ENCODE results near the gene TMEM212. TPM values are rescaled to one million over a fixed set of nuclear protein-coding genes. Genes with fewer than 3 reads are reported as not detected.

TMEM212 gene
- total RNA-seq: not detected
- long read RNA-seq: 0 reads

DNA sequence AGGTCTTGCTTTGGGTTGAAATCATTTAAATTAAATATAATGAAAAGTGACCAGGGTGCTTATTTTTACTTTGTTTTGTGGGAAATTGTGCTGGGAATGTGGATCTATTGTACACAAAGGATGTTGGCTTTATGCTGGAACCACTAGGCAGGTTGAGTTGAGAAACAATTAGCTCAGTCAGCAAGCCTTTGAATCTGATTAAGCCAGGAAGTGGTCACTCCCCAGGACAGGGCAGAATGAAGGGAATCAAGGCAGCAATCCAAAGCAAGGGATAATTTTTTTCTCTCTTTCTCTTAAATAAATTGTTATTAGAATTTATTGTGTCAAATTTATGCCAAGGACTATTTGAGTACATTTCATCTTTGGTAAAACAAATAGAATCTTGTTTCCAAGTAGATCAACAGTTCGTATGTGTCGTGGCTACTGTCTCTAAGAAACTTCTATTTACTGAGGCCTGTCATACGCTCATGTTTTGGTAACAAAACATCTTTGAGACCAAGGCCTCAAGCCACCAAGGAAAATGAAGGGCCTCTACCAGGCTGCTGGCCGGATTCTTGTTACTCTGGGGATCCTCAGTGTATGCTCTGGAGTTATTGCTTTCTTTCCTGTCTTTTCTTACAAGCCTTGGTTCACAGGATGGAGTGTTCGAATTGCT, at the start of gene TMEM212:
Gene TMEM212, plus strand, starts transcription at position 486 of the 655 bp plus-strand sequence. Its CDS starts 35 bp downstream, at position 521.
- no peak for DNase-seq (ENCODE audit: low spot score)
- intact Hi-C loops (cut with DNase I): no loop called here

DNA sequence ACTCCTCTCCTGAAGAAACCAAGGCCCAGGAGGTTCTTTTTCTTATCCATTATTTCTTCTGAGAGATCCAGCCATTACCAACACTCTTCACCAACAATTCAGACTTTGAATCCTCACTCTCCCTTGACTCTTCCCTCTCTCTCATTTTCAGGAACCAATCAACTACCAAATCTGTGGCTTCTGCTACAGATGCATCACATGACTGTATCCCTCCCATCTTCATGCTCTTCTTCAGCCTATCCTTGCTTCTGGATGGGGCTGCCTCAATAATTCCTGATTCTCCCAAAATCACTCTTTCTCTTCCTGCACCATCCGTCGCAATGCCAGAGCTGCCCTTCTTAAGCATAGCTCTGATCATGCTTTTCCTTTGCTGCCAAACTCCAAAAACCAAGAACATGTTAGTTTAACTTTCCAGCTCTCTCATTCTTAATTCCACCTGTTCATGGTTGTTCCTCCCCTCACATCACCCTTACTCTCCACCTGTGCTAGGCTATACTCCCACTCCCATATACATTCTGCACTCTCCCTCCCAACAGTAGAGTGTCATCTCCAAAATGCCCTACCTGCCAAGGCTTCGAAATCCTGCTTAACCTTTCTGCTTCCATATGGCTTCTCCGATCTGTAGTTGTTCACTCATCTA, 46.4 kb upstream of the TMEM212 start:
- intact Hi-C loops (cut with DNase I): no loop called here

DNA sequence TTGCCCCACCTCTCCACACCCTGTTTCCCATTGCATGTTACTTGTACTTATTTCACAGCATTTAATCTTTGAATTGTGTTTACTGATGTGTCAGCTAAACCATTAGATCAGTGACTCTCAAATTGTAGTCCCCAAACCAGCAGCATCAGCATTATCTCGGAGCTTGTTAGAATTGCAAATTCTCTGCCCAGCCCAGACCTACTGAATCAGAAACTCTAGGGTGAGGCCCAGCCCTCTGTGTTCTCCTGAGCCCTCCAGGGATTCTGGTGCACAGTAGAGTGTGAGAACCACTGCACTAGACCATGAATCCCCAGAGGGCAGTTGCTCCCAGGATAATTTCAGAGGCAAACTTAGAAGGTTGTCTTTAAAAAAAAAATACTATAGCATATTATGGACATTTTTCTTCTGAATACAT, 45.9 kb upstream of the TMEM212 start:
- DNase-seq (ENCODE audit: low spot score): no peak
- intact Hi-C loops (cut with DNase I): no loop called here

More for the DNA sequence above, 46.4 kb upstream of the TMEM212 start:
- DNase-seq (ENCODE audit: low spot score): no peak

DNA sequence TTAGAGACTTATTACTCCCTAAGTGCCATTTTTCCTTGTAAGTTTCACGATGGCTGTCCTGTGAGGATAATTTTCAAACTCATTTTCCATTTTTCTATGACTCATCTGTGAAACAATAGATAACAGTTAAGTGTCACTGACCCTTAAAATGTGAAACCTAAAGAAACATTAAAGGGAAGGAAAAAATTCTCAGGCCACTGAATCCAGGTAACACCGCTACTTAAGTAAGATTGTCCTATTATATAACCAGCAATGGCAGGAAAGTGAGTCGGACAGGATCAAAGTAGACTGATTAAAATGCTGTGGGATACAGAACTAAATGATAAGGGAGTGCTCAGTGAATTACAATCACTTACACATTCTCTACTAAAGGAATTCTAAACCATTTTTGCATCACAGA, 45.3 kb upstream of the TMEM212 start:
- intact Hi-C loops (cut with DNase I): no loop called here
- DNase-seq (ENCODE audit: low spot score): no peak

DNA sequence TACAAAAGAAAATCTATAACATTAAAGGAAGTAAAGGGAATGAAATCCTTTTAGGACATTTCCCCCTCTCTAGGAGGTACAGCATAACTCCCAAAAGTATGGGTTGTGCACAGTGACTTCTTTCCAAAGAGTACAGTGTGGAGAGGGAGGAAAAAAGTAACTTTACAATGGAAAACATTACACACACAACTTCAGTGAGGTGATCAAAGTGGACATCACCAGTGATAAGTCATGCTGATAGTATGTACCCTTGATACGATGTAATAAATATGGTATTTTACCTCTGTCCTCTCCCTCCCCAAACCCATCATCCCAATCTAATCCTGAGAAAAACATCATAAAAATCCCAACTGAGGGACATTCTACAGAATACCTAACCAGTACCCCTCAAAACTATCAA, 43.6 kb upstream of the TMEM212 start:
- DNase-seq (ENCODE audit: low spot score): no peak
- intact Hi-C loops (cut with DNase I): no loop called here

DNA sequence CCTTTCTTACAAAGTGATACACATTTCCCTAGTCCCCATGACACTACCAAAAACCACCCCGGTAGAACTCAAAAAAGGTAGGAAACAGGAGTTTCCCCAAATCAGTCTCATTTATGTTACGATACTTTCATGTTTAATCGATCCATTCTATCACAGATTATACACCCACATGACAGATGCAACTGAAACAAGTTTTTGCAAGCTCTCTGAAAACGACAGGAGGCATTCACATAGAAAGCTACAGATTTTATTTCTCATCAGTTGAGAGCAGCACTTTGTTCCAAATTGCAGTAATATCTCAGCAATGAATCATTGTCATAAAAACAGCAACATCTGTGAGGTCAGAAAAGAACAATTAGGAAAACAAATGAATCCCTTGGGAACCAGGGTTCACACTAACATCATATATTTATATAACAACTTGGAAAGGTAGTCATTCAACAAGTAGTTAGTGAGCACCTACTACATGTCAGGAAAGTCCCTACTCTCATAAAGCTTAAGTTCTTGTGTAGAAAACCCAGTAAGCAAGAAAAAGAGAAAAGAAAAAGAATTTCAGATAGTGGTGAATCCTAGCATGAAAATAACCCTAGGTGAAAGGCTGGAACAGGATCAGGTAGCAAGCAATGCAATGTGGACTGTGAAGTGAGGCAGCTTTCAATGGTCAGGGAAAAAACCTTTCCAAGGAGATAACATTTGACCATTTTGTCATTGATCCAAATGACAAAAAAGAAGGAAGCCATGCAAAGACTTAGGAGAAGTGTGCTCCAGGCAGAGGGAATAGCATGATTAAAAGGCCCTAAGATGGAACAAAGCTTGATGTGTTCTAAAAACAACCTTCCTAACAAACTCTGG, 41.2 kb upstream of the TMEM212 start:
- intact Hi-C loops (cut with DNase I): no loop called here
- no peak for DNase-seq (ENCODE audit: low spot score)

DNA sequence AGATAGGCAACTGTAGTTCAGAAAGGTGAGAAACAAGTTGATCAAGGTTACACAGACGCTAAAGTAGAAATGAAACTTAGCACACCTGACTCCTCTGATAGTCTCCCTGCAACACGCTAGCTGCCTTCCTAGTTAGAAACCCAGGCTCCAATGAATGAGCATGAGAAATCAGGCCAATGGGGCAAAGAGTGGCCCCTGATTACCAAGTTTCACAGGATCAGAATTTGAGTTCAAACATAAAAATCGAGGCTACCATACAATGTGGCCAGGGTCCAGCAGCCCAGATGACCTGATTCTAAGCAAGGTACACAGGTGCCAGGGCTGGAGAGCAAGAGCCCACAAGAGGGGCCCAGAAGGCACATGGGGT, 40.6 kb upstream of the TMEM212 start:
- intact Hi-C loops (cut with DNase I): no loop called here
- no peak for DNase-seq (ENCODE audit: low spot score)

DNA sequence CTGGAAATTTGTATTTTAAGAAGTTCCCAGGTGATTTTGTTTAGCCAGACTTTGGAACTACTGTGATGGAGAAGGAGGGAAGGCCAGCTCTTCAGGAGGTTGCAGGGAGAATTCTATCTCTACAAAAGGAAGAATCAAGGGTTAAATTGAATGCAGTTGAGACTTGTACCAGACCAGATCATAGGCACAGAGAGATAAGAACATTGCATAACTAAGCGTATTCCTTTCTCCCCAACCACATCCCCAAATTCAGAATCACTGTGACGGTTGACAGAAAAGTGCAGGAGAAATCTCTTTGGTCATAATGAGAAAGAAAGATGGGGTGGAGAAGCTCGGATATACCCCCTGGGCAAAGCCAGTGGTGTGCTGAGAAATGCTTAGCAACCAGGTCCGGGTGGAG, 40.1 kb upstream of the TMEM212 start:
- no peak for DNase-seq (ENCODE audit: low spot score)
- intact Hi-C loops (cut with DNase I): no loop called here

DNA sequence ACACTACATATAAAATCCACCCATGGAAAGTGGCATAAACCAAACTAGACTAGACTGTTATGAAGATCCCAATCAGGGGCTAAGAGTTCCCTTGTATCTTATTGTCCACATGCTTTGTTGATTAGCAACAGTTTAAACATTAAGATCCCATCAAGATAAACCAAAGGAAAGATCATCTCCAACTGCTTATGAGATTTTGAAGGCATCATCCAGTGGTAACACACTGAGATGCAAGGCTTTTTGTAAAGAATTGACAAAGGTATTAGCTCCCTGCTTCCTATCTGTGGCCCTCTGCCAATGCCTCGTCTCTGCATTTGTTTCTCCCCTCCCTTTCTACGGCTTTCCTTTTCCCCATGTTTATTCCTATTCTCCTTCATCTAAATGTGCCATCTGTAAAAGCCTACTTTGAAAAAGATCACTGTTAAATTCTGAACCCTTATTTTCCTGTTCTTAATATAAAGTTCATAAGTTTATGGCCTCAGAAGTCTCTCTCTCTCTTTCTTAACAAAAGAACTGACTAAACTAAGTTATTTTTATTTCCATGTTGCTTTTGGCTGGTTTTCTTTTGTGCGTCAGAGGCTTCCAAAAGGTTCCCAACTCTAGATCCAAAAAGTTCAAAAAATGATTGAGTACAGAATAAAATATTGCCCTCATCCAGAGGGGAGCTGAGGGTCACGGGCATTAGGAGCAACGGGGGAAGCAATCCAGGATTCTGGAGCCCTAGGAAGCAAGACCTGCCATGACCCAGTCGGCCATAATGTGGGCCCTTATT, 38.3 kb upstream of the TMEM212 start:
- intact Hi-C loops (cut with DNase I): no loop called here
- DNase-seq (ENCODE audit: low spot score): no peak

DNA sequence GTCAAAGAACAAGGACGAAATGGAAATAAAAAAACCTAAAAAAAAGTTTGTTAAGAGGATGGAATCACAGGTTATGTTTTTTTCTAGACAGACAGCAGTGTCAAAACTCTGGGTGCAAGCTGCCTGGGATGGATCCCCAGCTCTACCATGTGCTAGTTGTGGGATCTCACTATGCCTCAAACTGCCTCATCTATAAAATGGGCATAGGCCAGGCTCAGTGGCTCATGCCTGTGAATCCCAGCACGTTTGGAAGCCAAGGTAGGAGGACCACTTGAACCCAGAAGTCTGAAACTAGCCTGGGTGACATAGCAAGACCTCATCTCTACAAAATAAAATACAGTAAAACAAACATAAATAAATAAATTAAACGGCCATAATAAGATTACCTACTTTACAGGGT, 37.5 kb upstream of the TMEM212 start:
- DNase-seq (ENCODE audit: low spot score): no peak
- intact Hi-C loops (cut with DNase I): no loop called here

DNA sequence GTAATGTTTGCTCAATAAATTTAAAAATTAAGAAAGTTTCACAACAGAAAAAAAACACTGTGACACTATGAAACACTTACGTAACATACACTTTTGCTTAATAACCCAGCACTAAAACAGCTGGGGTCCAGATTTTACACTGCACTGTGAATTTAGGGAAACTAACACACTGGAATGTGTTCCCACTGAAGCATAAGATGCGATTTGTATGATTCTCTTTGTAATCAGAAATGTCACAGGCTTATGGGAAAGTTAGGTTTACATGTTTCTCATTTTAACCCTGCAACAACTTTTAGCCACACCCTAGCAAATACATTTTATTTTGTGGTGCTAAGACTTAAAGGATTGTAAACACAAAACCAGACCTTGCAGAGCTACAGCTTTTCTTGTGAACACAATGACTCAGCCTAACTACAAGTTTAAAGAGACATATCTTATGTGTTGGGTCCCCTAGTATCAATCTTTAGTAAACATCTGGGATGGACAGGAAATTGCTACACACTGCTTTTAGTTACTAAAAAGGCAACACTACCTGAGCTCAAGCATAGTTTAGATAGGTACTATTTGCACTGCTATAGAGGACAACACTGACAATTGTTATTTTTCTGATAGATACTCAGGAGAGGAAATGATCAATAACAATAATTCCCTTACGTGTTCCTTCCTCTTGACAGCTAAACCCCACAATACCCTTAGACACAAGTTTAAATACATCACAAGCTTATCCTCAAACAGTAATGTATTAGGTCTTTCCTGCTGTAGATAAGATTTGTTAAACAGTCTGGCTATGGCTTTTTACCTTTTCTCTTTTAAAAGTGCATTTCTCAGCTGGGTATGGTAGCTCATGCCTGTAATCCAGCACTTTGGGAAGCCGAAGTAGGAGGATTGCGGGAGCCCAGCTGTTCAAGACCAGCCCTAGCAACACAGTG, 36.7 kb upstream of the TMEM212 start:
- no peak for DNase-seq (ENCODE audit: low spot score)
- intact Hi-C loops (cut with DNase I): no loop called here

DNA sequence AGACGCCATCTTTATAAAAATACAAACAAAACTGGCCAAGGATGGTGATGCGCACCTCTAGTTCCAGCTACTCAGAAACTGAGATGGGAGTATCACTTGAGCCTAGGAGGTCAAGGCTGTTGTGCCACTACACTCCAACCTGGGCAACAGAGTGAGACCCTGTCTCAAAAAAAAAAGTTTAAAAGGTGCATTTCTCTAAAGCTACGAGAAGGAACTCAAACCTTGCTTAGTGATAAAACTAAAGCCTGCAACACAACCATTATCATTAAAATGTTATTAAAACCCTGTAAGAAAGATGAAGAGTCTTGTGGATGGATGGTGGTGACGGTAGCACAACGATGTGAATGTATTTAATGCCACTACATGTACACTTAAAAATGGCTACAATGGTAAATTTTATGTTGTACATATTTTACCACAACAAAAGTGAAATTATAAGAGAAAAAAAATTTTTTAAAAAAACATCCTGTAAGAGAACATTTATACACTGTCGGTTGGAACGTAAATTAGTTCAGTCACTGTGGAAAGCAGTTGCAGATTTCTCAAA, 35.9 kb upstream of the TMEM212 start:
- no peak for DNase-seq (ENCODE audit: low spot score)
- intact Hi-C loops (cut with DNase I): no loop called here

DNA sequence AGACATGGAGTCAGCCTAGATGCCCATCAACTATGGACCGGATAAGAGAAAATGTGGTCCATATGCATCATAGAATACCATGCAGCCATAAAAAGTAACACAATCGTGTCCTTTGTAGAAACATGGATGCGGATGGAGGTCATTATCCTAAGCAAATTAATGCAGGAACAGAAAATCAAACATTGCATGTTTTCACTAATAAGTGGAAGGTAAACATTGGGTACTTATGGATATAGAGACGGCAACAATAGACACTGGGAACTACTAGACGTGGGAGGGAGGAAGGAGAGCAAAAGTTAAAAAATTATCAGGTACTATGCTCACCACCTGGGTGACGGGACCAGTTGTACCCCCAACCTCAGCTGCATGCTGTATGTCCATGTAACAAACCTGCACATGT, 35.3 kb upstream of the TMEM212 start:
- intact Hi-C loops (cut with DNase I): no loop called here
- no peak for DNase-seq (ENCODE audit: low spot score)

DNA sequence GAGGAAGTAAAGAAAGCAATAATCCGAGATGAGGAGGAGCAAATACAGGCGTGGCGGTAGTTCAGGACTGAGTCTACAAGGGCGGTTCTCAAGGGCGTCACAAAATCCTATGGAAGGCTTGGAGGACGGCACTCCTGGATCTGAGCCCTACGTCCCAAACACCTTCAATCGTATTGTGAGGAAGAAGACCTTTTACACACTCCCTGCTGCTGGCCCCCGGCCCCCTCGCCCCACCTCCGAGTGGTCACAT, 33.6 kb upstream of the TMEM212 start:
- intact Hi-C loops (cut with DNase I): no loop called here
- DNase-seq (ENCODE audit: low spot score): no peak

DNA sequence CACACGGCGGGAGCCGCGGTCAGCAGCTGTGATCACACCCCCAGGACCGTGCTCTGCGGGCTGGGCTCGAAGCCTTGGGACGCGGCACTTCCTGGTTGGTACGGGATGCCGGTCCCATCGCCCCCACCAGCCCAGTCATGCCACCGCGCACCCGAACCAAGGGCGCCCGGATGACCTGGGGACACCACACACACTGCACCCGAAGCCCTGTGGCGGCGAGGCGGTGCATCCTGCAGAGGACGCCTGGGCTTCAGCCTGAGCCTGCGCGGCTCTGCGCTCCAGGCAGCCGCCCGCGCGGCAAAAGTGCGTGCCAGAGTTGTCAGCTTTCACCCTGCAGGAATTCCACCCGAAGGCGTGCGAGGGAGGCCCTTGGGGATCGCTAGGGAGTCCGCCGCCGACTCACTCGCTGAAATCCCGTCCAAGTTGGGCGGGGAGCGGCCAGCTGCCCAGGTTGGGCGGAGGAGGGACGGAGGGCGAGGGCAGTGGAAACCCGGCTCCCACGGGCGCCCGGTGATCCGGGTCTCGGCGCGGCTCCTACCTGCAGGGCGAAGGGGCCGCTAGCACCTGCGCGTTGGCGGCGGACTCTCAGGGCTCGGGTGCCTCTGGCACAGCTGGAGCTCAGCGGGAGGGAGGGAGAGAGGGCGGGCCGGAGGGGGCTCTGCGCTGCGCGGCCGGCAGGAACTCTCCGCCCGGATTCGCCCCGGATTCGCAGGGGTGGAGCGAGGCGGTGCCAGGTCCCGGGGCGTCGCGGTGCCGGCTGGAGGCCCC, 33.1 kb upstream of the TMEM212 start, which contains the start of gene PLD1:
Gene PLD1, minus strand, starts transcription at position 623 of the 768 bp plus-strand sequence. CDS start 72,432 bp downstream, outside the sequence.
- intact Hi-C loops (cut with DNase I): loop anchor here (1.0 to 2.0 kb wide), 2 partner anchors 19 to 229 kb away; partner anchors contain the start of gene FNDC3B
- DNase-seq (ENCODE audit: low spot score): peak; percentile 91

DNA sequence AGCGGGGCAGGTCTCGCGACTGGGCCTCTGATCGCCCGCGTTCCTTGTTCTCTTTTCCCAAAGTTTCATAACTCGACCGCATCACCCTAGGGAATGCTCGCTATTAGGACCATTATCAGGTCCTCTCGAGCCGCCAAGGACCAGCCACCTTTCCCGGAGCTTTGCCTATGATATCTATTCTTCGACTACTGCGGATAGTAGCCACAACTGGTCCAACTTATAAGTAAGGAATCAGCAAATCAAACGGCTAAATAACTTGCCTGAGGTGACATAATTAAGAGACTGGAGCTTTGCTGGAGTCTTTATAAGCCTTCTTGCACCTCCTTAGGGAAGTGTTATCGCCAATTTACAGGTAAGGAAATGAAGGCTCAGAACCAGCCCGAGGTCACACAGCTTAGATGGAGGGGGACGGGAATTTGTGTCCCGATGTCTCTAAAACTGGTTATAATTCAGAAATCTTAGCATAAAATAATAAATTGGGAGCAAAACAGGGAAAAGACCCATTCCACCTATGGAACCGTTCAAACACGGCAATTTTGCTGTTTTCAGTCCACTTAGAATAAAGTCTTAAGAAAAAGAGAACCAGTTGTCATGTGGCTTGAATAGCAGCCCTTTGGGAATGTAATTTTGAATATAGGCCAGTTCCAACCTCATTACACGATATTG, 32.4 kb upstream of the TMEM212 start:
- DNase-seq (ENCODE audit: low spot score): no peak
- intact Hi-C loops (cut with DNase I): loop anchor here (1.0 to 2.0 kb wide), 2 partner anchors 19 to 228 kb away; partner anchors contain the start of gene FNDC3B

DNA sequence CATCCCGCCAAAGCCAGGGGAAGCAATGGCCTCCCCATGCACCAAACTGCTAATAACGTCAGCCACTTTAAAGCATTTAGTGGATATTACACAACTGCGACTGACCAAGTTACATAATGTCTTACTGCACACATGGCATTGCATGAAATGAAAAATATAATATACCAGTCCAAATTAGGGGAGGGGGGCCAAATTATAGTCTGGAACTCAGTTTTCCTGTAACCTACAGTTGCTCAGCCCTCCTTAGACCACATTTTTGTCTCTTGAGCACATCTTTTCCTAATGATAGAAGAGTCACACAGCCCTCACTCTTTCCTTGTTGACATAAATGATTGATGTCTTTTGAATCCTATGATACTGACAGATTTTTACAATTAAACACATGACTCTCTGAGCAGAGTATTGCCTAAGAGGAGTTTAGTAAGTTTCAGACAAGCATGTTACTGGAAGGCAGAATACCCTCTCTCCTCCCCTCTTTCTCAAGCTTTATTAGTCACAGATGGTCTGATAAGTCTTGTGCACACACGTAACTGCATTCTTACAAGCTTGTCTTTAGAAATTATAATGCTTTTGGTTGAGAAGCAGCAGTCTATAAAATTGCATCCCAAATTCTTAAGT, 31.7 kb upstream of the TMEM212 start:
- intact Hi-C loops (cut with DNase I): loop anchor here (2.0 kb wide), 1 partner anchor 227 kb away; the partner anchor contains the start of gene FNDC3B
- DNase-seq (ENCODE audit: low spot score): no peak
